GM23338 (cell line): Measurements from ENCODE around the gene CDH23. TPM values are rescaled to one million over a fixed set of nuclear protein-coding genes. Genes with fewer than 3 reads are reported as not detected.

ENCODE experiments used
- ATAC-seq: fragments of 200-7000 bp; cut with Tn5 transposase; 3 replicates; pipeline ENCODE4 v1.9.1; 2020
- DNase-seq: peaks from one replicate; pipeline ENCODE4 v3.0.0-alpha.2; 2015; ENCODE audit warnings: low spot score
- H2AFZ ChIP-seq: fragments of 200-600 bp; sonication (generic); 2 replicates; pipeline ENCODE4 v1.8.0; 2016; ENCODE audit warnings: antibody characterized with exemption, mild to moderate bottlenecking, moderate library complexity
- H3F3A ChIP-seq: fragments of 200-600 bp; sonication (generic); replicated peaks from 2 replicates; pipeline ENCODE4 v1.8.0; 2017; ENCODE audit warnings: antibody characterized with exemption, mixed run types, low read depth
- H3K27ac ChIP-seq: fragments of 200-600 bp; sonication (generic); 2 replicates; pipeline ENCODE4 v1.6.1; 2016; ENCODE audit warnings: low read depth
- H3K27me3 ChIP-seq: fragments of 200-600 bp; sonication (generic); 2 replicates; pipeline ENCODE4 v1.8.0; 2016; ENCODE audit warnings: mild to moderate bottlenecking, mixed run types, moderate library complexity; ENCODE audit not compliant: insufficient read depth
- H3K36me3 ChIP-seq: fragments of 200-600 bp; sonication (generic); 2 replicates; pipeline ENCODE4 v1.8.0; 2016; ENCODE audit warnings: mild to moderate bottlenecking; ENCODE audit not compliant: insufficient read depth
- H3K4me1 ChIP-seq: fragments of 200-600 bp; sonication (generic); 2 replicates; pipeline ENCODE4 v1.8.0; 2016; ENCODE audit warnings: mild to moderate bottlenecking, moderate library complexity; ENCODE audit not compliant: insufficient read depth
- H3K4me2 ChIP-seq: fragments of 200-600 bp; sonication (generic); 2 replicates; pipeline ENCODE4 v1.7.1; 2017; ENCODE audit warnings: mixed run types
- H3K4me3 ChIP-seq: fragments of 200-600 bp; sonication (generic); 2 replicates; pipeline ENCODE4 v1.6.1; 2016; ENCODE audit warnings: mixed run types
- H3K79me2 ChIP-seq: fragments of 200-600 bp; sonication (generic); replicated peaks from 2 replicates; pipeline ENCODE4 v1.8.0; 2017; ENCODE audit warnings: mild to moderate bottlenecking; ENCODE audit not compliant: insufficient read depth
- H3K9me2 ChIP-seq: fragments of 200-600 bp; sonication (generic); 2 replicates; pipeline ENCODE4 v1.8.0; 2017; ENCODE audit not compliant: insufficient read depth
- H4K20me1 ChIP-seq: fragments of 200-600 bp; sonication (generic); replicated peaks from 2 replicates; pipeline ENCODE4 v1.8.0; 2017; ENCODE audit warnings: mild to moderate bottlenecking; ENCODE audit not compliant: insufficient read depth
- H3K27ac Mint-ChIP-seq: 2 replicates; pipeline ENCODE4 v1.8.0; 2020; ENCODE audit warnings: inconsistent platforms, mild to moderate bottlenecking, moderate library complexity, mixed read lengths
- H3K27me3 Mint-ChIP-seq: 3 replicates; pipeline ENCODE4 v1.8.0; 2022; ENCODE audit warnings: low read depth, mild to moderate bottlenecking, moderate library complexity, mixed read lengths, inconsistent platforms; ENCODE audit not compliant: insufficient read depth, poor library complexity
- H3K36me3 Mint-ChIP-seq: 3 replicates; pipeline ENCODE4 v1.8.0; 2021; ENCODE audit warnings: low read depth, mild to moderate bottlenecking, inconsistent platforms, moderate library complexity, mixed read lengths
- H3K4me1 Mint-ChIP-seq: 3 replicates; pipeline ENCODE4 v1.8.0; 2020; ENCODE audit warnings: mild to moderate bottlenecking, inconsistent platforms, mixed read lengths
- H3K4me3 Mint-ChIP-seq: 3 replicates; pipeline ENCODE4 v1.8.0; 2021; ENCODE audit warnings: moderate library complexity, mild to moderate bottlenecking, inconsistent platforms, mixed read lengths
- H3K9me3 Mint-ChIP-seq: 3 replicates; pipeline ENCODE4 v1.8.0; 2020; ENCODE audit warnings: moderate library complexity, mild to moderate bottlenecking, inconsistent platforms, mixed read lengths
- EZH2 ChIP-seq: fragments of 200-600 bp; sonication (generic); IDR thresholded peaks from one replicate; pipeline ENCODE4 v1.8.0; 2017; ENCODE audit warnings: antibody characterized with exemption, mild to moderate bottlenecking, low read depth; ENCODE audit not compliant: unreplicated experiment
- JUNB ChIP-seq: IDR thresholded peaks from one replicate; pipeline ENCODE4 v1.6.1; 2016; ENCODE audit warnings: antibody characterized with exemption; ENCODE audit not compliant: unreplicated experiment
- POLR2AphosphoS5 ChIP-seq: IDR thresholded peaks from 2 replicates; pipeline ENCODE4 v1.6.1; 2016; ENCODE audit warnings: antibody characterized with exemption, low read depth
- ZNF331 ChIP-seq: fragments of 250-450 bp; sonication (Bioruptor Pico); IDR thresholded peaks from 2 replicates; pipeline ENCODE4 v1.5.0; 2020; ENCODE audit warnings: low read depth, mild to moderate bottlenecking, moderate library complexity
- polyA plus RNA-seq: library from polyadenylated mRNA; unstranded; fragments of >200 nt; fragmentation: Nextera tagmentation; extraction: Ambion mirVana; gene quantifications from 2 replicates; pipeline ENCODE4 v1.2.1, GENCODE V29; 2016
- total RNA-seq: library from RNA; depleted of rRNA; stranded (reverse); fragments of >200 nt; shearing (Covaris generic); gene quantifications from 2 replicates; pipeline ENCODE4 v1.2.3, GENCODE V29; 2014
- TF ChIP-seq, protein P1 (sequence below), 2 experiments: fragments of 200-600 bp in 1 of 2; sonication (generic) in 1 of 2; conservative IDR thresholded peaks; 2 replicates each; pipeline versions ENCODE4 v1.5.1 to v1.6.1; 2016 to 2017; ENCODE audit warnings: antibody characterized with exemption in 2 of 2, low read depth in 2 of 2, mild to moderate bottlenecking in 2 of 2, moderate library complexity in 1 of 2
- TF ChIP-seq, protein P2 (sequence below): IDR thresholded peaks from 2 replicates; pipeline ENCODE4 v1.6.1; 2016; ENCODE audit warnings: antibody characterized with exemption
- TF ChIP-seq, protein P3 (sequence below): fragments of 250-450 bp; sonication (Bioruptor Pico); IDR thresholded peaks from 2 replicates; pipeline ENCODE4 v1.5.0; 2020; ENCODE audit warnings: mild to moderate bottlenecking, moderate library complexity

CDH23 gene
- total and polyA plus RNA-seq, 2 experiments from 2014 or later = 0.95 to 4.3 TPM

DNA sequence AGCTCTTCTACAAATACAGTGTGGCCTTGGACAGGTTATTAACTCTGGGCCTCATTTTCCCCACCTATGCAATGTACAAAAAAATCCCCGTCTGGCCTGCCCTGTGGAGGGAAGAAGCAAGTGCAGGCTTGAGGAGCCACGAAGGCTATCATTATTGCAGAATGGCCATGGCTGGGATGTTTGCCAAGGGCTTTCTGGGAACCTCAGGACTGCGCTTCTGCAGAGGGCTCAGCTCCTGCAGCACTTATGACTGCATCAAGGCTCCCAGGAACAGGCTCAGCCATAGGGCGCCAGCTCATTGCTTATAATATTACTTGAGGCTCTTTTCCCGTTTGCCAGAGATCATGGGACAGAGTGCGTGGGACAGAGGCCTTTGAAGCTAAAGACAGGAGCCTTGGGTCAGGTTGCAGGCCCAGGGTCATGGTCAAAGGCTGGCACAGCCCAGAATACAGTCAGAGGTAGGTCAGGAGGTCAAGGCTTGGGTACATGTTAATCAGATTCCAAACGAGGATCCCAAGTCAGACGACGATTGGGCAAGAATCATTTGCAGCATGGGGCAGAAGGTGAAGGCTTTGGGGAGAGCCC, 343.4 kb downstream of the CDH23 start:
- no peak overlapping the region for H3K27ac ChIP-seq
- DNase-seq = no peak
- Mint-ChIP-seq H3K4me1 (peaks cover 9% of the 10 kb centered on the region; the same call in 2 of the 3 replicates), H3K4me3 (no peak overlapping the region), H3K36me3 (no peaks in the 10 kb centered on the region; the same call in 2 of the 3 replicates), H3K27me3 (peaks cover 8% of the 10 kb centered on the region), H3K9me3 (no peaks in the 10 kb centered on the region), H3K27ac (no peak overlapping the region)
- no peaks in the 10 kb centered on the region for H4K20me1 ChIP-seq
- H3K79me2 ChIP-seq = no peaks in the 10 kb centered on the region
- H3K4me2 ChIP-seq = no peak overlapping the region
- H2AFZ ChIP-seq = no peak overlapping the region
- H3K27me3 ChIP-seq = no peaks in the 10 kb centered on the region
- no peaks in the 10 kb centered on the region for H3F3A ChIP-seq
- no peaks in the 10 kb centered on the region for H3K9me2 ChIP-seq
- TF ChIP-seq POLR2AphosphoS5 = no peak
- H3K4me1 ChIP-seq = no peaks in the 10 kb centered on the region
- no peaks in the 10 kb centered on the region for H3K36me3 ChIP-seq
- ATAC-seq = no peak
- no peak overlapping the region for H3K4me3 ChIP-seq

DNA sequence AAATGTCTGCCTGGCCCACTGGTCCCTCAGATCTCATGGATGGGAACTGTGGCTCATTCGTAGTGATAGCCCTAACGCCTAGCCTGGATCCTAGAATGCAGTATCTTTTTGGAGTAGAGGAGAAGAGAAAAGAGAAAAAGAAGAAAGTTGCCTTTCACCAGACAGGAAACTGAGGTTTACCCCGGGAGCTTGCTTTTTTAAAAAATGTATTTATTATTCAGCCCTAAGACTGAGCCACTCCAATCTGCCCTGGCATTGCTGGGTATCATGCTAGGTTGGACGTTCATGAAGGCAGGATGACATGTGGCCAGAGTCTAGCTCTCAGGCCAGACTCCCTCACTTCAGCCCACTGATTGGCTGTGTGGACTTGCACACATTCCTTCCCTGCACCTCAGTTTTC, 344.3 kb downstream of the CDH23 start:
- Mint-ChIP-seq H3K27me3 (peaks cover 8% of the 10 kb centered on the region), H3K4me1 (peaks cover 12% of the 10 kb centered on the region; the same call in 2 of the 3 replicates), H3K4me3 (no peak overlapping the region), H3K36me3 (no peaks in the 10 kb centered on the region; the same call in 2 of the 3 replicates), H3K9me3 (no peaks in the 10 kb centered on the region), H3K27ac (no peak overlapping the region)
- Histone ChIP-seq H3K27me3 (no peaks in the 10 kb centered on the region), H3K79me2 (no peaks in the 10 kb centered on the region), H3K36me3 (no peaks in the 10 kb centered on the region), H3K4me3 (no peak overlapping the region), H3K4me2 (no peak overlapping the region), H4K20me1 (no peaks in the 10 kb centered on the region), H3K4me1 (no peaks in the 10 kb centered on the region), H3K27ac (no peak overlapping the region), H3F3A (no peaks in the 10 kb centered on the region), H3K9me2 (no peaks in the 10 kb centered on the region), H2AFZ (no peak overlapping the region)
- ATAC-seq (no peak), DNase-seq (no peak)
- TF ChIP-seq, protein P1, sequence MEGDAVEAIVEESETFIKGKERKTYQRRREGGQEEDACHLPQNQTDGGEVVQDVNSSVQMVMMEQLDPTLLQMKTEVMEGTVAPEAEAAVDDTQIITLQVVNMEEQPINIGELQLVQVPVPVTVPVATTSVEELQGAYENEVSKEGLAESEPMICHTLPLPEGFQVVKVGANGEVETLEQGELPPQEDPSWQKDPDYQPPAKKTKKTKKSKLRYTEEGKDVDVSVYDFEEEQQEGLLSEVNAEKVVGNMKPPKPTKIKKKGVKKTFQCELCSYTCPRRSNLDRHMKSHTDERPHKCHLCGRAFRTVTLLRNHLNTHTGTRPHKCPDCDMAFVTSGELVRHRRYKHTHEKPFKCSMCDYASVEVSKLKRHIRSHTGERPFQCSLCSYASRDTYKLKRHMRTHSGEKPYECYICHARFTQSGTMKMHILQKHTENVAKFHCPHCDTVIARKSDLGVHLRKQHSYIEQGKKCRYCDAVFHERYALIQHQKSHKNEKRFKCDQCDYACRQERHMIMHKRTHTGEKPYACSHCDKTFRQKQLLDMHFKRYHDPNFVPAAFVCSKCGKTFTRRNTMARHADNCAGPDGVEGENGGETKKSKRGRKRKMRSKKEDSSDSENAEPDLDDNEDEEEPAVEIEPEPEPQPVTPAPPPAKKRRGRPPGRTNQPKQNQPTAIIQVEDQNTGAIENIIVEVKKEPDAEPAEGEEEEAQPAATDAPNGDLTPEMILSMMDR (conservative IDR thresholded peaks at IDR 0.05; ENCODE audit: low read depth in 2 of 2) = no peak
- TF ChIP-seq, protein P2, sequence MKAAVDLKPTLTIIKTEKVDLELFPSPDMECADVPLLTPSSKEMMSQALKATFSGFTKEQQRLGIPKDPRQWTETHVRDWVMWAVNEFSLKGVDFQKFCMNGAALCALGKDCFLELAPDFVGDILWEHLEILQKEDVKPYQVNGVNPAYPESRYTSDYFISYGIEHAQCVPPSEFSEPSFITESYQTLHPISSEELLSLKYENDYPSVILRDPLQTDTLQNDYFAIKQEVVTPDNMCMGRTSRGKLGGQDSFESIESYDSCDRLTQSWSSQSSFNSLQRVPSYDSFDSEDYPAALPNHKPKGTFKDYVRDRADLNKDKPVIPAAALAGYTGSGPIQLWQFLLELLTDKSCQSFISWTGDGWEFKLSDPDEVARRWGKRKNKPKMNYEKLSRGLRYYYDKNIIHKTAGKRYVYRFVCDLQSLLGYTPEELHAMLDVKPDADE = no peak
- no peak for TF ChIP-seq EZH2

DNA sequence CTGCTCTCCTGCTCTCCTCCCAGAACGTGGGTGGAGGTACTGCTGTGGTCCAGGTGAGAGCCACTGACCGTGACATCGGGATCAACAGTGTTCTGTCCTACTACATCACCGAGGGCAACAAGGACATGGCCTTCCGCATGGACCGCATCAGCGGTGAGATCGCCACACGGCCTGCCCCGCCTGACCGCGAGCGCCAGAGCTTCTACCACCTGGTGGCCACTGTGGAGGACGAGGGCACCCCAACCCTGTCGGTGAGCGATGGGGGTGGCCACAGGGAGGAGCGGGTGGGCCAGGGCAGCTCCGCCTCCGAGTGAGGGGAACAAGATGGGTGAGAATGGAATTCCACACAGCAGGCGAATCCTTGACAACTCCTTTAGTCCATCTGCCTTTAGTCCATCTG, 345.0 kb downstream of the CDH23 start:
- peaks cover 8% of the 10 kb centered on the region for H3K27me3 Mint-ChIP-seq
- no peak overlapping the region for H3K27ac Mint-ChIP-seq
- Histone ChIP-seq H3K4me1 (no peaks in the 10 kb centered on the region), H3K4me3 (no peak overlapping the region), H3K27ac (no peak overlapping the region), H2AFZ (no peak overlapping the region), H3F3A (no peaks in the 10 kb centered on the region), H3K9me2 (no peaks in the 10 kb centered on the region), H4K20me1 (no peaks in the 10 kb centered on the region), H3K79me2 (no peaks in the 10 kb centered on the region), H3K36me3 (no peaks in the 10 kb centered on the region), H3K27me3 (no peaks in the 10 kb centered on the region), H3K4me2 (no peak overlapping the region)
- no peak overlapping the region for H3K4me3 Mint-ChIP-seq
- H3K4me1 Mint-ChIP-seq = peaks cover 11% of the 10 kb centered on the region; the same call in 2 of the 3 replicates
- no peaks in the 10 kb centered on the region; the same call in 2 of the 3 replicates for H3K36me3 Mint-ChIP-seq
- DNase-seq = no peak
- no peaks in the 10 kb centered on the region for H3K9me3 Mint-ChIP-seq
- no peak for ATAC-seq
- no peak for TF ChIP-seq JUNB
- no peak for TF ChIP-seq POLR2AphosphoS5
- TF ChIP-seq, protein P3, sequence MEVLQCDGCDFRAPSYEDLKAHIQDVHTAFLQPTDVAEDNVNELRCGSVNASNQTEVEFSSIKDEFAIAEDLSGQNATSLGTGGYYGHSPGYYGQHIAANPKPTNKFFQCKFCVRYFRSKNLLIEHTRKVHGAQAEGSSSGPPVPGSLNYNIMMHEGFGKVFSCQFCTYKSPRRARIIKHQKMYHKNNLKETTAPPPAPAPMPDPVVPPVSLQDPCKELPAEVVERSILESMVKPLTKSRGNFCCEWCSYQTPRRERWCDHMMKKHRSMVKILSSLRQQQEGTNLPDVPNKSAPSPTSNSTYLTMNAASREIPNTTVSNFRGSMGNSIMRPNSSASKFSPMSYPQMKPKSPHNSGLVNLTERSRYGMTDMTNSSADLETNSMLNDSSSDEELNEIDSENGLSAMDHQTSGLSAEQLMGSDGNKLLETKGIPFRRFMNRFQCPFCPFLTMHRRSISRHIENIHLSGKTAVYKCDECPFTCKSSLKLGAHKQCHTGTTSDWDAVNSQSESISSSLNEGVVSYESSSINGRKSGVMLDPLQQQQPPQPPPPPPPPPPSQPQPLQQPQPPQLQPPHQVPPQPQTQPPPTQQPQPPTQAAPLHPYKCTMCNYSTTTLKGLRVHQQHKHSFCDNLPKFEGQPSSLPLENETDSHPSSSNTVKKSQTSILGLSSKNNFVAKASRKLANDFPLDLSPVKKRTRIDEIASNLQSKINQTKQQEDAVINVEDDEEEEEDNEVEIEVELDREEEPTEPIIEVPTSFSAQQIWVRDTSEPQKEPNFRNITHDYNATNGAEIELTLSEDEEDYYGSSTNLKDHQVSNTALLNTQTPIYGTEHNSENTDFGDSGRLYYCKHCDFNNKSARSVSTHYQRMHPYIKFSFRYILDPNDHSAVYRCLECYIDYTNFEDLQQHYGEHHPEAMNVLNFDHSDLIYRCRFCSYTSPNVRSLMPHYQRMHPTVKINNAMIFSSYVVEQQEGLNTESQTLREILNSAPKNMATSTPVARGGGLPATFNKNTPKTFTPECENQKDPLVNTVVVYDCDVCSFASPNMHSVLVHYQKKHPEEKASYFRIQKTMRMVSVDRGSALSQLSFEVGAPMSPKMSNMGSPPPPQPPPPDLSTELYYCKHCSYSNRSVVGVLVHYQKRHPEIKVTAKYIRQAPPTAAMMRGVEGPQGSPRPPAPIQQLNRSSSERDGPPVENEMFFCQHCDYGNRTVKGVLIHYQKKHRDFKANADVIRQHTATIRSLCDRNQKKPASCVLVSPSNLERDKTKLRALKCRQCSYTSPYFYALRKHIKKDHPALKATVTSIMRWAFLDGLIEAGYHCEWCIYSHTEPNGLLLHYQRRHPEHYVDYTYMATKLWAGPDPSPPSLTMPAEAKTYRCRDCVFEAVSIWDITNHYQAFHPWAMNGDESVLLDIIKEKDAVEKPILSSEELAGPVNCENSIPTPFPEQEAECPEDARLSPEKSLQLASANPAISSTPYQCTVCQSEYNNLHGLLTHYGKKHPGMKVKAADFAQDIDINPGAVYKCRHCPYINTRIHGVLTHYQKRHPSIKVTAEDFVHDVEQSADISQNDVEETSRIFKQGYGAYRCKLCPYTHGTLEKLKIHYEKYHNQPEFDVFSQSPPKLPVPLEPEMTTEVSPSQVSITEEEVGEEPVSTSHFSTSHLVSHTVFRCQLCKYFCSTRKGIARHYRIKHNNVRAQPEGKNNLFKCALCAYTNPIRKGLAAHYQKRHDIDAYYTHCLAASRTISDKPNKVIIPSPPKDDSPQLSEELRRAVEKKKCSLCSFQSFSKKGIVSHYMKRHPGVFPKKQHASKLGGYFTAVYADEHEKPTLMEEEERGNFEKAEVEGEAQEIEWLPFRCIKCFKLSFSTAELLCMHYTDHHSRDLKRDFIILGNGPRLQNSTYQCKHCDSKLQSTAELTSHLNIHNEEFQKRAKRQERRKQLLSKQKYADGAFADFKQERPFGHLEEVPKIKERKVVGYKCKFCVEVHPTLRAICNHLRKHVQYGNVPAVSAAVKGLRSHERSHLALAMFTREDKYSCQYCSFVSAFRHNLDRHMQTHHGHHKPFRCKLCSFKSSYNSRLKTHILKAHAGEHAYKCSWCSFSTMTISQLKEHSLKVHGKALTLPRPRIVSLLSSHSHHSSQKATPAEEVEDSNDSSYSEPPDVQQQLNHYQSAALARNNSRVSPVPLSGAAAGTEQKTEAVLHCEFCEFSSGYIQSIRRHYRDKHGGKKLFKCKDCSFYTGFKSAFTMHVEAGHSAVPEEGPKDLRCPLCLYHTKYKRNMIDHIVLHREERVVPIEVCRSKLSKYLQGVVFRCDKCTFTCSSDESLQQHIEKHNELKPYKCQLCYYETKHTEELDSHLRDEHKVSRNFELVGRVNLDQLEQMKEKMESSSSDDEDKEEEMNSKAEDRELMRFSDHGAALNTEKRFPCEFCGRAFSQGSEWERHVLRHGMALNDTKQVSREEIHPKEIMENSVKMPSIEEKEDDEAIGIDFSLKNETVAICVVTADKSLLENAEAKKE = no peak
- no peak for TF ChIP-seq ZNF331 (CRISPR knock-in tag)
